NCI-H2081 treated with DMSO at 0.1 percent for 48 hours (cell line): ENCODE results near the gene MFNG.
"Not testable (repeated sequence)": the region's sequence is repeated elsewhere in the genome, so short reads cannot be mapped to it uniquely, and the experiment has no call there.

Source experiments
- DNase-seq: peaks from one replicate; lab custom pipeline; 2025; lab: John Stamatoyannopoulos, UW

The MFNG gene

DNA sequence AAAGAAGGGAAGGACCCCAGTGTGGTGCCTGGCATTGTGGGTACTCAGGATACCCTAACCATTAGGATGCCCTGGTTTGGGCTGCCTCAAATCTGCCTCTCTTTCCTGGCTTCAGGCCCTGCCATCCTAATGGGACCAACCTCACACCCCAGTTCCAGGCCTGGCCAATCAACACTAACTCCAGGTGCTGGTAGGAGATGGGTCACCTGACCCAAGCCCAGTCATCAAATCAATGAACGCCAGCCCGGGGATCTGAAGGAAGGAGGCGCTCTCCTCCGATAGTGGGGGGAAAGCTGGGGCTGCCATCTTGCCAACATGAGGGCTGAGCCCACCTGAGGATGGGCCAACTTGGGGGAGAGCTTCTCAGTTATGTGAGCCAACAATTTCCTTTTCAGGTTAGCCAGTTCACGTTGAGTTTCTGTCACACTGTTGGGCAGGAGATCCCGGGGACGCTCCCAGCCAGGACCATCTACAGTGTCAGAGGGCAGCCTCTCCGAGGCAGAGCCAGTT, 12.7 kb downstream of the MFNG start:
- DNase-seq, result no peak

DNA sequence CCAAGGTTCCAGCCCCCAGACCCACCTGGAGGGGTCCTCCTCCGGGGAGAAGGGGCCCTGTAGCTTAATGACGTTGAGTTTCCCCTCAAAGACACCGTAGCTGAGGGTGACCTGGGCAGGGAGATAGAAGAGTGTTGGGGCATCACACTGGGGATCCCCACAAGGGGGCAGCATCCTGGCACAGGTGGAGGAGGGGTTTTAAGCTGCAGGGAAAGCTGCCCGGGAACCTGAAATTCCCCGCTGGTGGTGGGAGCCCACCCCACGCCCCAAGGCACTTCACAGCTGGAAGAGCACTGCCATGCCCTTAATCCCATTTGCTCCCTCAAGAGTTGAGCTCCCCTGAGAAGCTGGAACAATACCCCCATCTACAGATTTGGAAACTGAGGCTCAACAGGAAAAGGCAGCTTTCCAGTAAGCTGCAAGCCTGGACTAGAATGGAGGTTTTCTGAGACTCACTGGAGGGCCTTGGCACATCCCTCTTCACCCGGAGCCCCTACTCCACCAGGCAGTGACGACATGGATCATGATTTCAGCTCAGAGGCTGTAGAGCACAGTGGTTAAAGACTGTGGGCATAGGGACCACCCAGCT, 13.7 kb downstream of the MFNG start:
- DNase-seq, result no peak

DNA sequence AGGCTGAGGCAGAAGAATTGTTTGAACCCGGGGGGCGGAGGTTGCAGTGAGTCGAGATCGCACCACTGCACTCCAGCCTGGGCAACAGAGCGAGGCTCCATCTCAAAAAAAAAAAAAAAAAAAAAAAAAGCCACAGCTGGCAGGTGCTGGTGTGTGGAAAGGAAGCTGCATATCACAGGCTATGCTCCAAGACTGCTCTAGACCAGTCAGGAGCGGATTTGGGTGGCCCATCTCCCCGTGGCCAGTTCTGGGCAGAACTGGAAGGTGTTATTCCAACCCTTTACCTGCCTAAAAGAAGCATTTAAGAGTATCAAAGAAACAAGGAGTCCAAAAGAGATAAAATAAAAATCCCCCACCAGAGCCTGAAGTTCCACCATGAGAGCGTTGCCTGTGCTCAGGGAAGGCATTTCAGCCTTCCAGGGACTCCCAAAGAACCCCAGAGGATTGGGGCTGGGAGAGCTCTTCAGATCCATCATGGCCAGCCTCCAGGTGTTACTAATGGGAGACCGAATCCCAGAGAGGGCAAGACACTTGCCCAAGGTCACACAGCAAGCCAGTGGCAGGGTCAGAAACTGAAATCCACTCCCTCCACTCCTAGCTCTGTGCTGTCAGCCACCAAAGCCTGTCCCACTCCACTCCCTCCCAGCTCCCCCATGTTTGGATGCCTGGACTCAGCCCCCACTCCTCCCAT, 14.3 kb downstream of the MFNG start:
- no peak for DNase-seq

DNA sequence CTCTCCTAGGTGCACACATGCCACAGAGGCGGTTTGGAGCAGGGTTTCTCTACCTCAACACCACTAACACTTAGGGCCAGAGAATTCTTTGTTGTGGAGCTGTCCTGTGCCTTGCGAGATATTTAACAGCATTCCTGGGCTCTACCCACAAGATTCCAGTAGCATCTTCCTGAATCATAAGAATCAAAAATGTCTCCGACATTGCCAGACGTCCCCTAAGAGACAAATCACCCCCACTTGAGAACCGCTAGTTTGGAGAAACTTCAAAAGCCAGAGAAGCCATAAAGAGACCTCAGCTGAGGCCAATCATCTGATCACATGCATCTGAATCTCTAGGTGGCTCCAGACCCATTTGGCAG, 16.1 kb downstream of the MFNG start:
- no peak for DNase-seq

DNA sequence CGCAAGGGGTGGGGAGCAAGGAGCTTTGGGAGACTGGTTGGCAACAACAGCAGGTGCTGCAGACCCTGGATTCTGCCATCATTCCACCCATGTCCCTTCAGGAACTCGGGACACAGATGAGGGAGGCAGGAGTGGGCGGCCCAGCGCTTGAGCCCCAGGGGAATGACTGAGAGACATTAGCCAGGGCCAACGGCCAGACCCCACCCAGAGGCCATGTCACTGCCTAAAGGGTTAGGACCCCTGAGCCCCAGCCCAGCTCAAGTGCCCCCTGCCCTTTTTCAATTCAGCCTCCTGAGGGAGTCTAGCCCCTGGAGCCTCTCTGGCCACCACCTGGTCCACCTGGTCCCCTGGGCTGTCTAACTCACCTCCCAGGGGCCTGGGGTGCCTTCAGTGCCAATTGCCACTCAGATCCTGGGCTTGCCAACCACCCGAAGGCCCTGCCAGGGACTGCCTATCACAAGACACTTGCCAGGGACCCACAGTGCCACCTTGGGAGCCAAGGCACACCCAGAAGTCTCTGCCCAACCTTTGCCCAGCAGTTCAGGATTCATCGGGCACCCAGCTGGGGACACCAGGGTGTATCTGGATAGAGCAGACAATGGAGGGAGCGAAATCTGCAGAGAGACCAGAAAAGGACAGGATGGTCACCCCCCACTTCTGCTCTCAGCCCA, 16.6 kb downstream of the MFNG start:
- no peak for DNase-seq

DNA sequence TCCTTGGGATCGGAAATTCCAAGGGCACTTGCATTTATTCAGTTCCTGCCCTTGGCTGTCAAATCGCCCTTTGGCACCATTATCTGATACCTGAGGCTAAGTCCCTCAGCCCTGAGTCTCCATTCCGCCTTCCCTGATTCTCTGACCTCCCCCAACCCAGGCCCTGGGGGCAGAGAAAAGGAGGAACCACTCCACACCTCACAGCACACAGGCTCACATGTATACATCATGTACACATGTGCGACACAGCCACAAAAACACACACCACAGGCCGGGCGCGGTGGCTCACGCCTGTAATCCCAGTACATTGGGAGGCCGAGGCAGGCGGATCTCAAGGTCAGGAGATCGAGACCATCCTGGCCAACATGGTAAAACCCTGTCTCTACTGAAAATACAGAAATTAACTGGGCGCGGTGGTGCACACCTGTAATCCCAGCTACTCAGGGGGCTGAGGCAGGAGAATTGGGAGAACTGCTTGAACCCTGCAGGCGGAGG, 17.9 kb downstream of the MFNG start:
- DNase-seq, result not testable (repeated sequence)

DNA sequence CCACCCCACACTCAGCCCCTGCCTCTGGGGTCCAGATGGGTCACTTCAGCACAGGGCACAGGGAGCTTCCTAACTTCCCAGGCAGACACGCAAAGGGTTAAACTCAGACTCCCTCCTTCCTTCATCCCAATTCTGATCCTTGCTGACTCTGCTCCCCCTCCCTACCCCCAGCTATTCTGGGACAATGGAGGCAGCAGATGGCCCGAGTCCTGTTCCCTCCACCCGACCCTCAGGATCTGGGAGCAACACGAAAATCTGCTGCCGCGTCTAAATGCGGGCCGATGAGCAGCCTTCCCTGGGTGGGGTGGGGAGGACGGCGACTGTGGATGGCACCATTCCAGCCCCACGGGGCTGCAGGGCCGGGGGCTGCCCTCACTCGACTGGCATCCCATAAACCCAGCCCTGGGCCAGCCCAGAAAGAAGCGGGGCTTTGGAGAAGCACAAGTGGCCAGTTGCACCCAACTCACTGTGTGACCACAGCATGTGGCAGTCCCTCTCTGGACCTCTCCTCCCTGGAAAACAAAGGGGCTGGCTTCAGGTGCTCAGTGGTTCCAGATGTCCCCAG, 18.7 kb downstream of the MFNG start:
- DNase-seq, result no peak

DNA sequence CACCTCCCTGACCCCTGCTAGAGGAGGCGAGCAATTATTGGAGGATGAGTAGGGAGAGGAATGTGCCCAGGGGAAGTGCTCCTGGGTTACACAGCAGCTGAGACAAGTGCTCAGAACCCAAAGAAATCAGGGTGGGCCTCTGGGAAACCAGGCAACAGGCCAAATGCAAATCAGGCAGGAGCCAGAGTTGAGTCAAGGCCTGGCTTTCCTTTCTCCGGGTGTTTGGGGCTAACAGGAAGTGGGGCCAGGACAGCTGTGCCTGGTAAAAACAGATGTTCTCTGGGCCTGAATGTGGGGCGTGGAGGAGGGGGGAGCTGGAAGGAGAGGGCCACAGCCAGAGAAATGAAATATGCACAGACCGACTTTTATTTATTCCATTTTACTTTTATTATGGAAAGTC, 22.0 kb downstream of the MFNG start:
- DNase-seq, result no peak

DNA sequence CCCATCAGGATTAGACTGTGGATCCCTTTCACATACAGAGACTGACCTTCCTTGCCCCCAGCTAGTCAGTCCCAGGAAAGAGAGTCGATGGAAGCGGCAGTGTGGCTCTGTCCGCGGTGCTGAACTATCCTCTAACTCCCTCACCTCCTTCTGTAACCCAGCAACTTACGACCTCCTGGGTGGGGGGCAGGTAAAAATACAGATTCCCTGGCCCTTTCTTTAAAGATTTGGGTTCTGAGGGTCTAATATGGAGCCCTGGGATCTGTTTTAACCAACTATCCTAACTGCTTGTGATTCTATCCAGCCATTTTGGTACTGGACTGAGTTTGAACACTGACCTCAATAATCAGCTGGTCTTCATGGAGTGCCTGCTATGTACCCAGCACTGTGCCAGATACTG, 23.2 kb downstream of the MFNG start:
- no peak for DNase-seq

DNA sequence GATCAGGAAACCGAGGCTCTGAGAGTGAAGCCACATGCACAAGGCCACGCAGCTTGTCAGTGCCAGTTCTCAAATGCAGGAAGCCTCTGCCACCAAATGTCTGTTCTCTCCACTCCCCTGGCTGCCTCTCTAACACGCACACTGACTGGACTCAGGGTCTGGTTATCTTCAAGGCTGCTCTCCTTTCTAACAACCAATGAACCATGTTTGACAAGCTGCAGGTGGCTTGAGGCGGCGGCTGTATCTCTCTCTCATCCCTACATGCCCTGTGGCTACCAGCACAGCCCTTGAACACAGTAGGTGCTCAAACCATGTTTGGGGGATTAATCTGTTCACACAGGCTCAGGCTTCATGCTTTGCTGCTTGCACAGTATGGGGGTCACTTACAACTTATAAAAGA, 23.7 kb downstream of the MFNG start:
- no peak for DNase-seq

DNA sequence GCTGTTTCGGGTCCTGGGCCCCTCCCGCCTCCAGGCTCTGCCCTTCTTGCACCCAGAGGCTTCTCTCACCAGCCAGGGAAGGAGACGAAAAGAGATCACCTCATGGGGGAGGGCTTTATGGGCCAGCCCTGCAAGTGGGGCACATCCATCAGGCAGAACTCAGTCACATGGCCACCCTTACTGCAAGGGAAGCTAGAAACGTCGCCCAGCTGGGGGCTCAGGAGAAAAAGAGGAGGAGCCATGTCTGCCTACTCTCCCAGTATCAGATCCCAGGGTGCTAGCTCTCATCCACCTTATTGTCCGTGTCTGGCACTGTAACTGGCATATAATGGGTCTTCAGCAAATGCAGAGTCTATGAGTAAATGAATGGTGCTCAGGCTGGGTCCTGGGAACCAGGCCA, 24.2 kb downstream of the MFNG start:
- DNase-seq, result no peak

DNA sequence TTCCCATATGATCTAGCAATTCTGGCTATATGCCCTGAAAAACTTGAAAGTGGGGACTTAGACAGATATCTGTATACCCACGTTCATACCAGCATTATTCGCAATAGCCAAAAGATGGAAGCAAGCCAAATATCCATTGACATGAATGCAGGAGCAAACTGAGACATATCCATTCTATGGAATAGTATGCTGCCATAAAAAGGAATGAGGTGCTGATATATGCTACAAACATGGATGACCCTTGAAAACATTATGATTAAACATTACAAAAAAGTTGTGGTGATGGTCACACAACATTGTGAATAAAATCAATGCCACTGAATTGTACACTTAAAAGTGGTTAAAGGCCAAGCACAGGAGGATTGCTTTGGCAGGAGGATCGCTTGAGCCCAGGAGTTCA, 25.5 kb downstream of the MFNG start:
- DNase-seq, result no peak

DNA sequence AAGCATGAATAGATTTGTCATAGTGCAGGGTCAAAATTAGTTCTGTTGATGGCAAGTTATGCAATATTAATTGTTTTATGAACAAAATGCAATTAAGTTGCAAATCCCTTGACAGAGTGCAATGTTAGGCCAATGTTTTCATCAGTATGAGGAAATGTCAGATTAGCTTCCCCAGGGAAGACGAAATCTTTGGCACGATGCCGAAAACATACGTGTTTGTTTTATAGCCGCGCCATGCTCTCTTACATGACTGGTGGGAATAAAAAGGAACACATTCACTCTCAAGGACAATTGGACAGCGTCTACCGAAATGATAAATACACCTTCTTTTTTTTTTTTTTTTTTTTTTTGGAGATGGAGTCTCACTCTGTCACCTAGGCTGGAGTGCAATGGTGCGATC, 27.0 kb downstream of the MFNG start:
- no peak for DNase-seq

DNA sequence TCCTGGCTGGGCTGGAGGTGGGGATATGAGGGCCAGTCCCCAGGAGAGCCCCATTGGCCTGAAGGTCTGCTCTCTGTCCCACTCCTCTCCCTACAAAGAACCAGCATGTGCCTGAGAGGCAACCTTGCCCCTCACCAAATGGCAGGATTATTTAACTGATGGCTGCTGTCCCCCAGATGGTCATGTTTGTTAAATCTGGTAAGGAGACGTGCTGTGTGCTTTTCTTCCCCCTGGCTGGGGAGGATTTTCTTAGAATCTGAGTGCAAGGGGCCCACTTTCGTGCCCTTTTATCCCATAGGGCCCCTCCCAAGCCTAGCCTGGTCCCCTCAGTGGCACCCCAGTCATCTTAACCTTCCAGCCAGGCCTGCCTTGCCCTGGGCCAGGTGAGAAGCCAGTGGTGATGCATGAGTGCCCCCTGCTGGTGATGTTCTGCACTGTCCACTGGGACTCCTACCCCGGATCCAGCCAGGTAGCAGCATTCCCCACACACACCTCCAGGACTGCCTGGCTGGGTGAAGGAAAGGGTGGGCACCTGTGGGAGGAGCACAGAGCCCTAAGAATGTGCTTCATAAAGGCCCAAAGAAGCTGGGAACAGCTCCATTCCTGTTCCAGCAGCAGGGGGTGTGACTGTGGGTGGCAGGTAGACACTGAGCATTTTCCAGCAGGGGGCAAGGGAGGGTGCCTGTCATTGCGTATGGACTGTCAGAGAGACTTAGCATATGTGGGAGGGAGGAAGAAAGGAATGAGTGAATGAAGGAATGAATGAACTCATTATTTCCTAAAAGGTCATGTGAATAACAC, 28.9 kb downstream of the MFNG start:
- DNase-seq, result no peak

DNA sequence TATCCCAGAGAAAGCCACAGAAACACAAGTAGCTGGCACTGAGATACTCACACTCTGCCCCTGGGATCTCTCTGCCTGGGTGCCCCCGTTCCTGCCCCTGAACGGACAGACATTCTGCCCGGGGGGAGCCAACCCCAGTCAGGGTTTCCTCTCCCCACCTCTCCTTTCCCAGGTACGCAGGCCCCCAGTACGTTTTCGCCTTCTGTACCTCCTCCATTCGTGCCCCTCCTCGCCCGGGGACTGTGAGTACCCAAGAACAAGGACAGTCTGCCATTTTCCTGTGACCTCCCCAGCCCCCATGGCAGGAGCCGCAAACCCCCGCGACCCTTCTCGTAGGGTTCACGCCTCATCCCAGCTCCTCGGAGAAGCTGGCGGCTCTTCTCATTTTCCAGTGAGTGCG, 29.8 kb downstream of the MFNG start:
- no peak for DNase-seq

DNA sequence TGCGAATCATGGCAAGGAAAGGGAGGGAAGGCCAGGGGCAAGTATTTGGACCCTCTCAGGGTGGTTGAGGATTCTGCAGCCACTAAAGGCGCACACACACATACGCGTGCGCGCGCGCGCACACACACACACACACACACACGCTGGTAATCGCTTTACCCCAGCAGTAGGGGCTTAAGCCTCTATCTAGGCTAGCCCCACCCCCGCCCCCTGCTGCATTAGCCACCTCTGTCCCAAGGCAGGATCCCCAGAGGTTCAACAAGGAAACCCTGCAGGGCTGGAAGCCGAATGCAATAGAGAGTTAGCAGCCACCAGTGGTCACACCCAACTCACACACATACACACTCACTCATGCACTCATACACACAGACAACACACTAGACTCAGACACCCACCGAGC, 30.3 kb downstream of the MFNG start:
- DNase-seq, result no peak

DNA sequence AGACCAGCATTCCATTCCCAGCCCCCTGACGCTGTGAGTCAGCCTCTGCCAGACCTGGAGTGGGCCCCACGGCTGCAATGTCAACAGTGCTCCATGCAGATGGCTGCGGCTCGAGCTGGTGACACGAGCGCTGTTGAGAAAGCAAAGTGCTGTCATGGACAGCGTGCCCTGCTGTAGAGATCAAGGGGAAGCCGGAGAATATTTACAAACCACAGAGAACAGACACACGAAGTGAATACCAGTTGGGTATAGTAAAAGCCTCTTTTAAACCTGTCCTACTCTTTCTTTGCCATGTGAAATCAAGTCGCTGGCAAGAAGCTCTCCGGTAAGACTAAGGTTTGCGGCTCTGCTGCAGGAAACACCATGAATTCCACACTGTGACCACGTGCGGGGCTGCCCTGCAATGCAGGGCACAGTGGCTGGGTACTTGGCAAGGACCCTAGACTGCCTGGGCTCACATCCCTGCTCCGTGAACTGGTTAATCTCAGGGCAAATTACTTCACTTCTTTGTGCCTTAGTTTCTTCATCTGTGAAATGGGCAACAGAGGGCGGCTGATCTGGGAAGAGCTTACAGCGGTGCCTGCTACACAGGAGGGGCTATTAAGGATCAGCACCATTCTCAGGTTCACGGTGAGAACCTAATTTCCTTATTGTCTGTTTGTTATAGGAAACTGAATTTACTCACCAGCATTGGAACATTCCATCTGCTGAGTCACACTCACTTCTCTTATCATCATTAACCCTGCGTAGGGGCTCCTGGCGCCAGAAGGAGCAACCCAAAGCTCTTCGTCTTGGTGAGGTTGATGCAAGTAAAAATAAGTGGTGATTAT, 31.1 kb downstream of the MFNG start:
- no peak for DNase-seq

DNA sequence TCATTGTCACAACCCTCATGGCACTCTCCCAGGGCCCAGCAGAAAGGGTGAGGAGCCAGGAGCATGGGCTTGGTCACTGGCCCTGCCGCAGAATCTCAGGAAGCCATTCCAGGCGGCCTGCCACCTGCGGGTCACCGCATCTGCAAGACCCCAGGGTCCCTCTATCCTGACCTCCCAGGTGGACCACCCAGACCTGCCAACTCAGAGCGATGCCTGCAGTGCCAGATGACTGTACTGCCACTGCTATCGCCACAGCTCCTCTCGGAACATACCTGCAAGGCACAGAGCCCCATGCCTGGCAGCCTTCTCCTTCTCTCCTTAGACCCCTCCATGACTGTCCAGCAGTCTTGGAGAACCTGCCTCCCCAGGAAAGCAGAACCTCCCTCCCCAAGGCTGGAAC, 32.5 kb downstream of the MFNG start:
- DNase-seq, result no peak

DNA sequence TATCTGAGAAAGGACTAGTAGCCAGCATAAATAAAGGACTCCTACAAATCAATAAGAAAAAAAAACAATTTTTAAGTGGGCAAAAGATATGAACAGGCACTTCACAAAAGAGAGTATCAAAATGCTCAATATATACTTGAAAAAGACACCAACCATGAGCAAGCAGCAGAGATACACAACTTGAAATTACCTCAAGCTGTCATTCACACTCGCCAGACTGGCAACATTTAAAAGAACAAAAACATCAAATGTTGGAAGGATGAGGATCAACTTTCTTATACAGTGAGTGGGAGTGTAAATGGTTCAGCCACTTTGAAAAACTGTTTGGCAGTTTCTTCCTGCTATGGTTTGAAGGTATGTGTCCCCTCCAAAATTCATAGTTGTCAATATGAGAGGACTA, 35.0 kb downstream of the MFNG start:
- DNase-seq, result no peak

DNA sequence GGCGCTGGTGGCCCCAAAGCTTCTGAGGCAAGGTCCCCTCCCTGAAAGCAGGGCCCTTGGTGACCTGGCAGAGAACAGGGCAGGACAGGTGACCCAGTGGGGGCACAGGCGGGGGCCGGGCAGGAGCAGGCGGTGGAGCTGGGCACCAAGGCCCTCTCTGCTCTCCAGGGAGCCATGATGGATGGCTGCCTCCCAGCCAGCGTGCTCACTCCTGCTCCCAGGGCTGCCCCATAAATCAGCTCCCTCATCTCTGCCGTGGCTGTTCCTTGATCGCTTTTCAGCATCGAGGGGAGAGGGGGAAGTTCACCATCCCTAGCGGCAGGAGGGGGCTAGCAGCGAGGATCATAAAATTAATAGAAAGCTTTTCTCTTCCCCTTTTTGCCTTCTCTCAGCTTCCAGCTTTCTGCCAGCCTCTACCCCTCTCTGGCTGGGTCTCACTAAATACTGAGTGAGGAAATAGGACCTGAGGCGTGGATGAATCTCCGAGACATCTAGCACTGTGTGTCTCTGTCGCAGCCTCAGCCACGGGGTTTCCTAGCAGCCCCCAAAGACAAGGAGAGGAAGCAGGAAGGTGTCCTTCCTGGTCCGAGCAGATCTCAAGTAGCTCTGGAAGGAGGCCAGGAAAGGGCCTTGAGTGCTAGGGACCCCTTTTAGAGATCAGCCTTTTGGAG, 36.7 kb downstream of the MFNG start:
- DNase-seq, result no peak
